ENCODE data around the gene ELANE.

The ELANE gene

GRCh38 chr19:903266-903797 lies 51.2 kb downstream of the ELANE start:
- H3K4me2 ChIP-seq (ENCODE audit: low read depth, low read length, poor library complexity, severe bottlenecking): no peak overlapping the region
- TF ChIP-seq, protein P1, sequence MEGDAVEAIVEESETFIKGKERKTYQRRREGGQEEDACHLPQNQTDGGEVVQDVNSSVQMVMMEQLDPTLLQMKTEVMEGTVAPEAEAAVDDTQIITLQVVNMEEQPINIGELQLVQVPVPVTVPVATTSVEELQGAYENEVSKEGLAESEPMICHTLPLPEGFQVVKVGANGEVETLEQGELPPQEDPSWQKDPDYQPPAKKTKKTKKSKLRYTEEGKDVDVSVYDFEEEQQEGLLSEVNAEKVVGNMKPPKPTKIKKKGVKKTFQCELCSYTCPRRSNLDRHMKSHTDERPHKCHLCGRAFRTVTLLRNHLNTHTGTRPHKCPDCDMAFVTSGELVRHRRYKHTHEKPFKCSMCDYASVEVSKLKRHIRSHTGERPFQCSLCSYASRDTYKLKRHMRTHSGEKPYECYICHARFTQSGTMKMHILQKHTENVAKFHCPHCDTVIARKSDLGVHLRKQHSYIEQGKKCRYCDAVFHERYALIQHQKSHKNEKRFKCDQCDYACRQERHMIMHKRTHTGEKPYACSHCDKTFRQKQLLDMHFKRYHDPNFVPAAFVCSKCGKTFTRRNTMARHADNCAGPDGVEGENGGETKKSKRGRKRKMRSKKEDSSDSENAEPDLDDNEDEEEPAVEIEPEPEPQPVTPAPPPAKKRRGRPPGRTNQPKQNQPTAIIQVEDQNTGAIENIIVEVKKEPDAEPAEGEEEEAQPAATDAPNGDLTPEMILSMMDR (conservative IDR thresholded peaks at IDR 0.05; ENCODE audit: low read length): no peak
- no peak for TF ChIP-seq EZH2phosphoT487 (IDR thresholded peaks at IDR 0.05; ENCODE audit: borderline replicate concordance)
- peaks cover 11% of the 10 kb centered on the region; the same call in 1 of the 2 replicates for H3K79me2 ChIP-seq (ENCODE audit: insufficient read depth, low read length)
- H3K9ac ChIP-seq (ENCODE audit: low read depth, low read length, poor library complexity, severe bottlenecking): no peak overlapping the region
- no peaks in the 10 kb centered on the region for H3F3A ChIP-seq (ENCODE audit: low read depth)
- H3K9me2 ChIP-seq (replicated peaks; ENCODE audit: low read depth, low read length): no peaks in the 10 kb centered on the region
- peaks cover 8% of the 10 kb centered on the region for H3K4me1 ChIP-seq (ENCODE audit: insufficient read depth, low read length, poor library complexity, severe bottlenecking)
- no peak overlapping the region for H3K4me3 ChIP-seq (ENCODE audit: low read length, poor library complexity, severe bottlenecking)
- H4K20me1 ChIP-seq (ENCODE audit: insufficient read depth, low read length, poor library complexity, severe bottlenecking): peaks cover 3% of the 10 kb centered on the region
- H3K36me3 ChIP-seq (ENCODE audit: insufficient read depth, low read length): no peaks in the 10 kb centered on the region
- no peak overlapping the region for H2AFZ ChIP-seq (ENCODE audit: low read length)
- H3K27me3 ChIP-seq (ENCODE audit: insufficient read depth, low read length, poor library complexity, severe bottlenecking): no peaks in the 10 kb centered on the region
- no peaks in the 10 kb centered on the region for H3K9me3 ChIP-seq (ENCODE audit: insufficient read depth, low read depth, low read length)

DNA sequence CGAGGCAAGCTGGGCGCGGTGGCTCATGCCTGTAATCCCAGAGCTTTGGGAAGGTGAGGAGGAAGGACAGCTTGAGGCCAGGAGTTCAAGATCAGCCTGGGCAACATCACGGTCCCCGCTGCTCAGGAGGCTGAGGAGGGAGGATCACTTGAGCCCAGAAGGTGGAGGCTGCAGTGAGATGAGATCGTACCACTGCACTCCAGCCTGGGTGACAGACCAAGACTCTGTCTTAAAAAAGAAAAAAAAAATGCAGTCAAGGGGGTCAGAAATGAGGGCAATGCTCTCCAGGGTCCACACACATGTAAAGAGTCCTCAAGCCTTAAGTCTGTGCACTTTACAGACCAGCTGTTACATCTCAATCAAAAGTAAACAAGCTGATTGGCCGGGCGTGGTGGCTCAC lies 52.4 kb downstream of the ELANE start:
- H3K4me1 ChIP-seq (ENCODE audit: insufficient read depth, low read length, poor library complexity, severe bottlenecking): peaks cover 16% of the 10 kb centered on the region
- no peak overlapping the region for H3K9ac ChIP-seq (ENCODE audit: low read depth, low read length, poor library complexity, severe bottlenecking)
- H3K4me3 ChIP-seq (ENCODE audit: low read length, poor library complexity, severe bottlenecking): no peak overlapping the region
- no peaks in the 10 kb centered on the region for H3F3A ChIP-seq (ENCODE audit: low read depth)
- H4K20me1 ChIP-seq (ENCODE audit: insufficient read depth, low read length, poor library complexity, severe bottlenecking): peaks cover 6% of the 10 kb centered on the region
- no peak overlapping the region for H2AFZ ChIP-seq (ENCODE audit: low read length)
- H3K27me3 ChIP-seq (ENCODE audit: insufficient read depth, low read length, poor library complexity, severe bottlenecking): no peaks in the 10 kb centered on the region
- no peaks in the 10 kb centered on the region for H3K9me2 ChIP-seq (replicated peaks; ENCODE audit: low read depth, low read length)
- H3K36me3 ChIP-seq (ENCODE audit: insufficient read depth, low read length): no peaks in the 10 kb centered on the region
- TF ChIP-seq, protein P1 (conservative IDR thresholded peaks at IDR 0.05; ENCODE audit: low read length): no peak
- TF ChIP-seq EZH2phosphoT487 (IDR thresholded peaks at IDR 0.05; ENCODE audit: borderline replicate concordance): no peak
- H3K79me2 ChIP-seq (ENCODE audit: insufficient read depth, low read length): peaks cover 16% of the 10 kb centered on the region; the same call in 1 of the 2 replicates
- H3K4me2 ChIP-seq (ENCODE audit: low read depth, low read length, poor library complexity, severe bottlenecking): no peak overlapping the region
- no peaks in the 10 kb centered on the region for H3K9me3 ChIP-seq (ENCODE audit: insufficient read depth, low read depth, low read length)
